ENCODE data around the gene SYT1.

The SYT1 gene

DNA sequence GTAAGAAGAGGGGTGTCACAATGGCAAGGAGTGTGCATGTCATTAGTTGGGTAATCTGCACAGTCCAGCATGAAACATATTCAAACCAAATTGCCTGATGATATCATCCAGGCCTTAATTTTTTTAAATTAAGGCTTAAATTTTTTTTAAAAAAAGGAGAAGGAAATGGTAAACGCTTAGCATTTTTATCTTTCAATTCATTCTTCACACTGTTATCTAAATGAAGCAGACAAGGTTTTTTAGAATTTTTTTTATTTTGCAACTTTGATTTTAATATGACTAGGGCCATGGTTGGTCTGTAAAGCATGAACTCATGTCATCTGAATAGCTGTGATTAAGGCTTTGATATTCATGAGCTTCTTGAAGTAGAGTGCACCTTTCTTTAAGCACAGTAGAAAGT lies 362.5 kb downstream of the SYT1 start:
- no peaks in the 10 kb centered on the region for H3K27me3 ChIP-seq (ENCODE audit: insufficient read depth, poor library complexity, severe bottlenecking)
- DNase-seq (ENCODE audit: low read depth in 1 of 2, low spot score in 1 of 2) = no peak
- TF ChIP-seq SPI1 (IDR thresholded peaks at IDR 0.05; ENCODE audit: borderline replicate concordance, low read depth) = no peak
- TF ChIP-seq, protein P1, sequence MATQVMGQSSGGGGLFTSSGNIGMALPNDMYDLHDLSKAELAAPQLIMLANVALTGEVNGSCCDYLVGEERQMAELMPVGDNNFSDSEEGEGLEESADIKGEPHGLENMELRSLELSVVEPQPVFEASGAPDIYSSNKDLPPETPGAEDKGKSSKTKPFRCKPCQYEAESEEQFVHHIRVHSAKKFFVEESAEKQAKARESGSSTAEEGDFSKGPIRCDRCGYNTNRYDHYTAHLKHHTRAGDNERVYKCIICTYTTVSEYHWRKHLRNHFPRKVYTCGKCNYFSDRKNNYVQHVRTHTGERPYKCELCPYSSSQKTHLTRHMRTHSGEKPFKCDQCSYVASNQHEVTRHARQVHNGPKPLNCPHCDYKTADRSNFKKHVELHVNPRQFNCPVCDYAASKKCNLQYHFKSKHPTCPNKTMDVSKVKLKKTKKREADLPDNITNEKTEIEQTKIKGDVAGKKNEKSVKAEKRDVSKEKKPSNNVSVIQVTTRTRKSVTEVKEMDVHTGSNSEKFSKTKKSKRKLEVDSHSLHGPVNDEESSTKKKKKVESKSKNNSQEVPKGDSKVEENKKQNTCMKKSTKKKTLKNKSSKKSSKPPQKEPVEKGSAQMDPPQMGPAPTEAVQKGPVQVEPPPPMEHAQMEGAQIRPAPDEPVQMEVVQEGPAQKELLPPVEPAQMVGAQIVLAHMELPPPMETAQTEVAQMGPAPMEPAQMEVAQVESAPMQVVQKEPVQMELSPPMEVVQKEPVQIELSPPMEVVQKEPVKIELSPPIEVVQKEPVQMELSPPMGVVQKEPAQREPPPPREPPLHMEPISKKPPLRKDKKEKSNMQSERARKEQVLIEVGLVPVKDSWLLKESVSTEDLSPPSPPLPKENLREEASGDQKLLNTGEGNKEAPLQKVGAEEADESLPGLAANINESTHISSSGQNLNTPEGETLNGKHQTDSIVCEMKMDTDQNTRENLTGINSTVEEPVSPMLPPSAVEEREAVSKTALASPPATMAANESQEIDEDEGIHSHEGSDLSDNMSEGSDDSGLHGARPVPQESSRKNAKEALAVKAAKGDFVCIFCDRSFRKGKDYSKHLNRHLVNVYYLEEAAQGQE (IDR thresholded peaks at IDR 0.05; ENCODE audit: insufficient replicate concordance, low read depth) = no peak
- TF ChIP-seq GABPA (IDR thresholded peaks at IDR 0.05; ENCODE audit: low read depth) = no peak
- no peak for TF ChIP-seq POLR2AphosphoS5 (IDR thresholded peaks at IDR 0.05; ENCODE audit: low read depth)
- TF ChIP-seq, protein P2, sequence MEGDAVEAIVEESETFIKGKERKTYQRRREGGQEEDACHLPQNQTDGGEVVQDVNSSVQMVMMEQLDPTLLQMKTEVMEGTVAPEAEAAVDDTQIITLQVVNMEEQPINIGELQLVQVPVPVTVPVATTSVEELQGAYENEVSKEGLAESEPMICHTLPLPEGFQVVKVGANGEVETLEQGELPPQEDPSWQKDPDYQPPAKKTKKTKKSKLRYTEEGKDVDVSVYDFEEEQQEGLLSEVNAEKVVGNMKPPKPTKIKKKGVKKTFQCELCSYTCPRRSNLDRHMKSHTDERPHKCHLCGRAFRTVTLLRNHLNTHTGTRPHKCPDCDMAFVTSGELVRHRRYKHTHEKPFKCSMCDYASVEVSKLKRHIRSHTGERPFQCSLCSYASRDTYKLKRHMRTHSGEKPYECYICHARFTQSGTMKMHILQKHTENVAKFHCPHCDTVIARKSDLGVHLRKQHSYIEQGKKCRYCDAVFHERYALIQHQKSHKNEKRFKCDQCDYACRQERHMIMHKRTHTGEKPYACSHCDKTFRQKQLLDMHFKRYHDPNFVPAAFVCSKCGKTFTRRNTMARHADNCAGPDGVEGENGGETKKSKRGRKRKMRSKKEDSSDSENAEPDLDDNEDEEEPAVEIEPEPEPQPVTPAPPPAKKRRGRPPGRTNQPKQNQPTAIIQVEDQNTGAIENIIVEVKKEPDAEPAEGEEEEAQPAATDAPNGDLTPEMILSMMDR (IDR thresholded peaks at IDR 0.05; ENCODE audit: insufficient read depth, low read length) = no peak
- no peak overlapping the region for H3K4me3 ChIP-seq (replicated peaks; ENCODE audit: insufficient read depth, low read length)
- no peak overlapping the region for H3K27ac ChIP-seq (replicated peaks)

- no peak for DNase-seq (ENCODE audit: low read depth in 1 of 2, low spot score in 1 of 2)
- Histone ChIP-seq H3K27me3 (ENCODE audit: insufficient read depth, poor library complexity, severe bottlenecking) (no peaks in the 10 kb centered on the region), H3K4me3 (replicated peaks; ENCODE audit: insufficient read depth, low read length) (no peak overlapping the region), H3K27ac (replicated peaks) (no peak overlapping the region)
- TF ChIP-seq GABPA (IDR thresholded peaks at IDR 0.05; ENCODE audit: low read depth) = no peak
Measured at GRCh38 chr12:79227646-79228045, 363.1 kb downstream of the SYT1 start.

- Histone ChIP-seq H3K4me3 (replicated peaks; ENCODE audit: insufficient read depth, low read length) (no peak overlapping the region), H3K27me3 (ENCODE audit: insufficient read depth, poor library complexity, severe bottlenecking) (no peaks in the 10 kb centered on the region), H3K27ac (replicated peaks) (no peak overlapping the region)
- no peak for DNase-seq (ENCODE audit: low read depth in 1 of 2, low spot score in 1 of 2)
- TF ChIP-seq, protein P1 (IDR thresholded peaks at IDR 0.05; ENCODE audit: insufficient replicate concordance, low read depth) = no peak
- TF ChIP-seq, protein P2 (IDR thresholded peaks at IDR 0.05; ENCODE audit: insufficient read depth, low read length) = no peak
- TF ChIP-seq GABPA (IDR thresholded peaks at IDR 0.05; ENCODE audit: low read depth) = no peak
- TF ChIP-seq POLR2AphosphoS5 (IDR thresholded peaks at IDR 0.05; ENCODE audit: low read depth) = no peak
- TF ChIP-seq SPI1 (IDR thresholded peaks at IDR 0.05; ENCODE audit: borderline replicate concordance, low read depth) = peak; percentile 55
Measured at GRCh38 chr12:79233341-79233781, 368.8 kb downstream of the SYT1 start.

- no peak for TF ChIP-seq GABPA (IDR thresholded peaks at IDR 0.05; ENCODE audit: low read depth)
- no peak for TF ChIP-seq POLR2AphosphoS5 (IDR thresholded peaks at IDR 0.05; ENCODE audit: low read depth)
- TF ChIP-seq SPI1 (IDR thresholded peaks at IDR 0.05; ENCODE audit: borderline replicate concordance, low read depth) = no peak
Measured at GRCh38 chr12:79236920-79237319, 372.3 kb downstream of the SYT1 start.

DNA sequence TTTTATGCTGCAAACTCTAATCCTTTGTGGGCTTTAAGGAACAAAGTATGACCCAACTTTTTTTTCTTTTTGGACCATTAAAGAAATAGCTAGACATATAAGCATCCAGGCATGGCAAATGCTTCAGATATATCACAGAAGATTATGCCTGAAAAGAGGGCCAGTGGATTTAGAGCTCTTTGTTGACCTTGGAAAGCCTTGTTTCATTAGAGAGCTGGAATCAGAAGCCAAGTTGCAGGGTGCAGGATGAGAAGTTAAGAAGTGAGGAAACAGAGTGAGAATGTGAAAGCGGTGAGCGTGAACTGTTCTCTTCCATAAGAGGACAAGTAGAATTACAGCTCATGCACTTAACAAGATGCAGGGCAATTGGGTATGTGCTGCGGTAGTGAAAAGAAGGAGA lies 373.7 kb downstream of the SYT1 start:
- H3K27ac ChIP-seq (replicated peaks) = no peak overlapping the region
- H3K27me3 ChIP-seq (ENCODE audit: insufficient read depth, poor library complexity, severe bottlenecking) = no peaks in the 10 kb centered on the region
- TF ChIP-seq POLR2AphosphoS5 (IDR thresholded peaks at IDR 0.05; ENCODE audit: low read depth) (no peak), GABPA (IDR thresholded peaks at IDR 0.05; ENCODE audit: low read depth) (no peak)
- TF ChIP-seq, protein P2 (IDR thresholded peaks at IDR 0.05; ENCODE audit: insufficient read depth, low read length) = no peak
- H3K4me3 ChIP-seq (replicated peaks; ENCODE audit: insufficient read depth, low read length) = no peak overlapping the region
- DNase-seq (ENCODE audit: low read depth in 1 of 2, low spot score in 1 of 2) = no peak

More at GRCh38 chr12:79236920-79237319, 372.3 kb downstream of the SYT1 start:
- Histone ChIP-seq H3K27ac (replicated peaks) (no peak overlapping the region), H3K27me3 (ENCODE audit: insufficient read depth, poor library complexity, severe bottlenecking) (no peaks in the 10 kb centered on the region), H3K4me3 (replicated peaks; ENCODE audit: insufficient read depth, low read length) (no peak overlapping the region)
- DNase-seq (ENCODE audit: low read depth in 1 of 2, low spot score in 1 of 2) = no peak
